ENCODE results near the gene WDR86.

The WDR86 gene

DNA sequence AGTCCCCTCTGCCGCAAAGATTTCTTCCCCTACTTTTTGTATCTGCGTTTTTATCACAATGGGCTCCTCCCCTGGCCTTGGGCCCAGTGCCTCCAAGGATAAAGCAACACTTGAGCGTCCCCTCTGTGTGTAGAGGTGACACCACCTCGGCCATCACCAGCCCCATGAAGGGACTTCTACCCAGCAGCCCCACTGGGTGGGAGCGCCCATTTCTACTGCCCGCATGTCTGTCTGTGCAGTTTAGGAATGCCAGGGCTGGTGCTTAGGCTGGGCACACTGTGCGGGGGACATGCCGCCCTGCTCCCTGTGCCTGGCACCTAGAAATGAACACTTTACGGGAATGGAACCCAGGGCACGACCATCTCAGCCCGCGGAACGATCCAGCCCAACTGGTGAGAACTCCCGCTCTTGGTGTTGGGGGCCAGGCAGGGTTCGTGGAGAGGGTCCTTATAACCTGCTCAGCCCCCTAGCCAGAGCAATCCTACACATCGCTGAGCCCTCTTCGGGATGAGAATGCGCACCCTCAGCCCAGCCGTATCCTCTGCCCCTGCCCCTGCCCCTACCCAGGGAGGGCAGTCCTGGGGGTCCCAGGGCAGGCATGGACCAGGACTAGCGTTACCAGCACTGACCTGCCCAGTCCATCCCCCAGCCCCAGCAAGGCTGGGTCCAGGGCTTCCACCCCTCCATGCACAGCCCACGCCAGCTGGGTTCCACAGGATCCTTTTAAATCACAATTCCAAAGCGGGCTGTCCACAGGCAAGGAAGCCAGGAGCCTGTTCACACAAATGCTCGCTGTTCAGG lies 17.3 kb upstream of the WDR86 start:
- DNase-seq = no peak

DNA sequence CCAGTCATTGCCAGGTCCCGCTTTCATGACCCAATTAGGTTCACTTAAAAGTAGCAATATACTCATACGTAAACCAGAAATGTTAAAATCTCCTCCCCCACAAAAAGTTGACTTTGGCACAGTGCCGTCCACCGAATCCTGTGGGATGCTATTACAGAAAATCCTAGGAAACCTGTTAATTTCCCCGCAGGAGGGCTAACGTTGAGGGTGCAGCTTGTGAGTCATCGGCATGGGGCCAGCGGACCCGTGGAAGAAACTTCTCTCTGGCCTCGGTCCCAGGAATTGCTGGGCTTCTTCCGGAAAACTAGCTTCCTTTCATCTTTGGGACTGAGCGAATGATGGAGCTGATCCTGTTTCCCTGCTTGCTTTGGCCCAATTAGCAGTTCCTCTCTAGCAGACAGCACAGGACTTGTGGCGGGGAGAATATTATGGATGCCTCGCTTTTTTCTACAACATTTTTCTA lies 16.6 kb upstream of the WDR86 start:
- no peak for DNase-seq

DNA sequence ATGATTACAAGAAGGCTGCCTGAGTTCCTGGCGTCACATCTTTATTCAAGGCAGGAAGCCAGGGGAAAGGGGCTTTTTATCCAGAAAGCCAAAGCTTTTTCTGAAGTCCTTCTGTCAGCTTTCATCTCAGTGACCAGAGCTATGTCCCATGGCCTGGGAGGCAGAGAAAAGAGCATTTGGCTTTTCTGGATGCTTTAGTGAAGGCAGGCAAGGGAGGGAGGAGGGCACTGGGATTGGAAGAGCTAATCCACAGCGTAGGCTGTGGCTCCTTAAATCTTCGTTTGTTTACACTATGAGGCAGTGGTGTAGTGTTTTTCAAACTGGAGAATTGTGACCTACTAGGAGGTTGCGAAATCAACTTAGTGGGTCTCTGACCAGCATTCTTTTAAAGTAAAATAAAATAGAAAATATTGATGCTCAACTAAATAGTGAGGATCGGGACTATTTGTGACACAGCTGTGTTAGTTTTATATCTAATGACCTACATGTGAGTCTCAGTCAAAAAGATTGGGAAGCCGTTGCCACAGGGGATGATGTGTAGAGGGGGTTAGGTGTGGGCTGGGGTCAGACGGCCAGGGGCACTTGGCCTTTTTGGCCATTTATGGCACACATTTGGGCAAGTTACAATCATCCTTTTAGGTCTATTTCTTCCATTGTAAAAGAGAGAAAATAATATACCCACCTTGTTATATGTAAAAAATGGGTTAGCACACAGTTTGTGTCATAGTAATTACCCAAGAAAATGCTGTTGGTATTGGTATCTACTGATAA lies 16.0 kb upstream of the WDR86 start:
- no peak for DNase-seq

DNA sequence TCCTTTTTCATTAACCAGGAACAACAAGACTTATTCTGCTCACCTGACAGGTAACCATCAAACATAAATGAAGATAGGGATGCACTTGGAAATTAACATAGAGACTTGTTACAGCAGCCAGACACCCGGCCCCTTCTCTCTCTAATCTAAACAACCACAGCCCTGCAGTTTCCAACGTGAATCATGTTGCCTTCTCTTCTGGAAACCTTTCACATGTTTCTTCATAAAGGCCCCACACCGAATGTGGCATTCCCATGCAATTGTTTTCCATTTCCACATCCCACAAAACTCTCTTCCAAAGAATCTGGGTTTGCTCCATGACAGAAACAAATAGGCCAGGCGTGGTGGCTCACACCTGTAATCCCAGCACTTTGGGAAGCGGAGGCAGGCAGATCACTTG lies 15.0 kb upstream of the WDR86 start:
- DNase-seq = no peak

DNA sequence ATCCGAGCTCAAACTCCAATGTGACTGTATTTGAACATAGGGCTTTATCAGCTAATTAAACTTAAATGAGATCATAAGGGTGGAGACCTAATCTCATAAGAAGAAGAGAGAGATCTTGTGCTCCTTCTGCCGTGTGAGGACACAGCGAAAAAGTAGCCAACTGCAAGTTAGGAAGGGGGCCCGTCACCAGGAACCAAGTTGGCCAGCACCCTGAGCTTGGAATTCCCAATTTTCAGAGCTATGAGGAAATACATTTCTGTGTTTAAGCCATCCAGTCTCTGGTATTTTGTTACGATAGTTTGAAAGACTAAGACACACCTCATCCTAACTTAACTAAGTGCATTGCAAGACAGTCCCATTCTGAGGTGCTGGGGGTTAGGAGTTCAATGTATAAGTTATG lies 14.1 kb upstream of the WDR86 start:
- no peak for DNase-seq

DNA sequence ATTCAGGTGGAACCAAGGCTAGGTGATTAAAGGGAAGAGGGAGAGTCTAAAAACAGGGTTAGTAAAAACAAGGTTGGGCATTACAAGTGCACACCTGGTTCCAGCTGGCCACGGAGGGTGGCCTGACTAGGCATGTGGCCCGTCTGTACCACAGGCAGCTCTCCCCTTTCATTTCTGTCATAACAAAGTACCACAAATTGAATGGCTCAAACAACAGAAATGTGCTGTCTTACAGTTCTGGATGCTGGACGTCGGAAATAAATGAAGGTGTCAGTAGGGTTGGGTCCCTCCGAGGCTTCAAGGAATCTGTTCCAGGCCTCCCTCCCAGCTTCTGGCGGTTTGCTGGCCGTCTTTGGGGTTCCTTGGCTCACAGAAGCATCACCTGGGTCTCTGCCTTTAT lies 13.4 kb upstream of the WDR86 start:
- DNase-seq = no peak

DNA sequence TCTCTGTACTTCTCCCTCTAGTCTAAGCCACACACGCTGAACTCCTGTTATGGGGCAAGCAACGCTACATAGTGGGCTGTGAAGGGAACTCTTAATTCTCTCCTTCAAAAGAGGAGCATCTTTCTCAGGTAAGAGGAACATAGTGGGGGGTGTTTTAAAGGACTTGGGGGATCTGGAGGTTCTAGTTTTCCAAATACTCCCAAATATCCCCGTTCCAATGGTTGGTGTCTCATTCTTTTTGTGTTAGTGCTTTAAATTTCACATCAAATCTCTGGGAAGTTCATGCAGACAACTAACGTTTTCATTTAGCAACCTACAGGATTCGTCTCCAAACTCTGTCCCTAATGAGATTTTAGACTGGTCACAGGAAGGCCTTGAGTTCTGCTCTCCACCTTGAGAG lies 12.4 kb upstream of the WDR86 start:
- no peak for DNase-seq

DNA sequence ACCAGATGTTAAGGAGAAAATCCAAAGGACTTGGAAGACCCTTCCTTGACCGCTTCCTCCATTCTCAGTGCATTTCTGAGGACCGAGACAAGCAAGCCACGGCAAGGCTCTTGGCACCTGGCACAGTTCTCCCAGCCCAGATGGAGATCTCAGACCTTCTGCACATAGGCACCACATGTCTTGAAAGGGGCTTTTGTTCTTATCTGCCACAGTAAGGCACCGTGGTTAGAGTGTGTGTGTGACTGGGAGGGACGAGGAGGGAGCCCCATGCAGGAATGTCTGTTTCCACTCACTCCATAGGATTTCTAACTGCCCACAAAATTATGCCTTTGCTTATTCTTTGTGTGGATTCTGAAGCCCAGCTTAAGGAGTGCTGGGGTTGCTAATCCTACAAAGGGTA lies 10.3 kb upstream of the WDR86 start:
- DNase-seq = no peak

DNA sequence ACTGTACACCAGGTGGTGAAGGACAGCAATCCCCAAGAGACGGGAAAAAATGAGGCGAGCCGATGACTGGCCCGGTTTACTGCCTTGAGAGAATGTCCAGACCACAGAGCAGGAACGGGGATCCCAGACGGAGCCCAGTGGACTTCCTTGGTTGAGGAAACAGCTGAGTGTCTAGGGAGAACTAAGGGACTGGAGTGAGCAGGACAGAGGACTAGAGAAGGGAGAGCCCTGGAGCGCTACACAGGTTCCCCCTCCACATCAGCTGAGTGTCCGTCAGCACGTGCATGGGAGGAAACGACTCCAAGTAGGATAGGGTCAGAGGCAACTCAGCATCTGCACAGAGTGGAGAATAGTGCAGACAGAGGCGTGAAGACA lies 7.1 kb upstream of the WDR86 start:
- DNase-seq = no peak

DNA sequence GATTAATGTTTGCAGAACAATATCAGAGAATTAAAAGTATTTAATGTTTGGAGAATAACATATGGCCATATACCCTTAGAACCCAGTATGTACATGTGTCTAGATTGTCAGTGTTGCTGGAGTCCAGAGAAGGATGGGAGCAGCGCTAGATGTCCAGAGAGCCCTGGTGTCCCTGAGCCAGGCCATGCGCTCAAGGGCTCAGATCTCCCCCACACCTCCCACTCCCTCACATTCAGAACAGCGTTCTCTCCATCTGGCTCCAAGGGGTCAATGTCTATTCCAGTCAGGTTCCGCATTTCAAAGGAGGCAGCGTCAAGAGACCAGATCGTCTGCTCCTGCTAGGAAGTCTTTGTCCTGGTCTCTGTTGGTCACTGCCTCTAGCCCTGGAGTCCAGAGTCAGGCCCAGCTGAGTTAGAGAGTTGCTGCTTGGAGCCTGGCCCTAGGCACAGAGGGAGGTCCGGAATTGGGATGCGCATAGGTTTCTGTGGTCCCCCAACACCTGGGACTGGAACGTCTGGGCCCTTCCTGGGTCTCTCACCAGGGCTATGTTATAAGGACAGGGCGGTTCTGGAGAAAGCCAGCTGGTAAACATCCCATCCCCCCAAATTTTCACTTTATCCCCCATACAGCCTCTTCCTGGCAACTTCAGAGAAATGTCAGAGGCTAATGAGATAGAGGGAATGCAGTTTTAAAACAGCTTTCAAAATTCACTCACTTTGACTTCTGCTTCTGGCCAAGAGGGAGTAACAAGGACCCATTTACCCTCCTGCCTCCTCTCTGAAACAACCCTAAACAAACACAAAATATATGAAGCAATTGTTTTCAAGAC lies 6.5 kb upstream of the WDR86 start:
- DNase-seq = no peak

DNA sequence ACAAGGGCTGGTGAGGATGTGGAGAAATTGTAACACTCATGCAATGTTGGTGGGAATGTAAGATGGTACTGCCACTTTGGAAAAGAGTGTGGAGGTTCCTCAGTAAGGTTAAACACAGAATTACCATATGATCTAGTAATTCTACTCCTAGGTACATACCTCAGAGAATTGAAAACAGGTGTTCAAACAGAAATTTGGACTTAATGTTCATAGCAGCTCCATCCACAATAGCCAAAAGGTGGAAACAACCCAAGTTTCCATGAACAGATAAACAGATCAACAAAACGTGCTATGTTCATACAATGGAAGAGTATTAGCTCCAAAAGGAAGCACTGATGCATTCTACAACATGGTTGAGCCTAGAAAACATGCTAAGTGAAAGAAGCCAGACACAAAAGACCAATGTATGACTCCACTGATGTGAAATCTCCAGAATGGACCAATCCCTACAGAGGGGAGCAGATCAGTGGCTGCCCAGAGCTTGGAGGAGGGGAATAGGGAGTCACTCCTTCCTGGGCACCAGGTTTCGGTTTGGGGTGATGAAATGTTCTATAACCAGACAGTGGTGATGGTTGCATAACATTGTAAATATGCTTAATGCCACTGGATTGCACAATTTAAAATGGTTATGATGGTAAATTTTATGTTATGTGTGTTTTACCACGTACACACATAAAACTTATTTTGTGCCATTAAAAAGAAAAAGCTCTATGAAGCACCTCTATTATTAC lies 5.7 kb upstream of the WDR86 start:
- peak in 1 of 2 donors; percentile 67 for DNase-seq

DNA sequence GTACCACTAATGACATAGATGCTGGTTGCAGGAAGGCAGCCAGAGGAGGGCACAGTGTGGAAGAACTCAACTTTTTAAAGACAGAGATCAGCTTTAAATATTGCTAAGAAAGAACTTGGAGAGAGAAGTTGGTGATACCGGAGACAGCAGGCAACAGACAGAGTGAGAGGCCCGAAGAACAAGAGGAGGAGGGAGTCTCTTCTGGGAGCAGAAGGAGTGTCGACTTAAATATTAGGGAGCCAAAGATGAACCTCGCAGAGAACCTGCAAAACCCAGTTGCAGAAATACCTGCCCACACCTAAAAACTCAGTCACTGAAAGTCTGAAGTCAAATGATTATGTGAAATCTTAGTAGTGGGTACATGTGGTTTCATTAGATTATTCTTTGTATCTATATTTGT lies 3.4 kb upstream of the WDR86 start:
- no peak for DNase-seq

DNA sequence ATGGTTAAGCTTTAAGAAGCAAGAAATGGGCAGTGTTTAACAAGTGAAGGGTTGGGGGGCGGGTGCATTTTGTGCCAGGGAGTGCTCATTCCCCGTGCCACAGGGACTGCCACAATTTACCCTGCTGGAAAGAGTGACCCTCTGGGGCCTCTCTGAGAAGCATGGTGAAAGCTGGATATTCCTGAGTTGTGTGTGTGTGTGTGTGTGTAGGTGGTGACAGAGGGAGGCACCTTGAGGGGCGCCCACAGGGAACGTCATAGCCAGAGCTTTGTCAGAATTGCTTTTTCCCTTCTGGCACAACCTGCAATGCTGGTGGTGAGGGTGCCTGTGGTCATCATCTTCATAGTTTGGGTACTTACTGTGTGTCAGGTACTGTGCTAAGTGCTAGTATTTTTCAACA lies 2.5 kb upstream of the WDR86 start:
- DNase-seq = no peak

DNA sequence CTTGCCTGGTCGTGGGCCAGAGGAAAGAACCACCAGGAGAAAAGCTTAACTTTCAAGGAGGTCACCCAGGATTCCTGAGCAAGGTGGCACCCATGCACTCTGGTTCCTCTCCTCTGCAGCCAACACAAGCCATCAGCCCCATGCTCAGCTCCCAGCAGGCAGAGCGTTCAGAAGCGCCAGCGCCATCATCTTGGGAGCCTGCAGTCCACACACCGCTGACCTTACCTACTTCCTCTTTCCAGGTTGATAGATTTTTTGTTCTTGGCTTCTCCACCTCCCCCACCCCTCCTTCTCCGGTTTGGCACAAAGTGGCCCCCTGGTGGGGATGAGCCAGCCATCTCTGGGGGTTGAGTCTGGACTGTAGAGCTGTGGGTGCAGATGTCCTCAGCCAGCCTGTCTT lies 1.7 kb upstream of the WDR86 start:
- no peak for DNase-seq

DNA sequence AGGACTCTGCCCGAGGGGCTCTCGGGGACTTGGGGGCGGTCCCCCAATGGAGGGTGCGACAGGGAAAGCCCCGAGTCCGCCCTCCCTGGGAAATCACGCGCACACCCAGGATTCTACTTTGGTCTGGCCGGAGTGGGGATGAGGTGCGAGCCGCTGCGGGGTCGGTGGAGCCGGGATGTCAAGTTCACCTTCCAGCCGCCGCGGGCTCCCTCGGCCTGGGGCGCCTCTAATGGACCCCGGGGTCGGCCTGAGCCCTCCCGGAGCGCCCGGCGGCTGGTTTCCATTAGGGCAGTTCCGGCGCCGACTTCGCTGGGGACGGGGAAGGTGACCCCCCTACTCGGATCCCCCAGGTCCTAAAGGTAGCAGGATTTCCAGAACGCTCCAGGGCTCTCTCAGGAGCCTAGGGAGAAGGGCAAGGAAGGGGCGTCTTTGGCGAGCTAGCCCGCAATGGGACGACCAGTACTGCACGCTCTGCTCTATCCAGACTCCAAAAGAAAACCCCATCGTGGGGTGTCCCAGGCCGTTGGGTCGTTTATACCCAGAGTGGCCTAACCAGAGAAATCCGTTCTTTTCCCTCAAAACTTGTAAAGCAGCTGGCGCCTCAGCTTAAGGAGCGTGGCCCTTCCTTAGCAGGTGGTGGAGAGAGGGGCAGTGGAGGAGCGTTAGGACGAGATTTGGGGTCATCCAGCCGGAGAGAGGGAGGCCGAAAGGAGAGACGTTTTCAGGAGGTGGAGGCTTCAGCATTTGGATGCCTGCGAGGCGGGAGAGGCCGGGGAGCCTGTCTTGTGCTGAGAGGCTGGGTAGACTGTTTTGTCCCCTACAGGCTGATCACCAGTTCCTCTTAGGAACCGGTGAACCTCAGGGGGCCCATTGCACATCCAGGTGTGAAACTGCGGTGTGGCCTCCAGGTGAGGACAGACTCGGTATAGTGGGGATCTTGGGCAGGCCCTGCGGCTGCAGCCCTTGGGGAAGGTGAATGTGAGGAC lies 860 bp upstream of the WDR86 start:
- peak; percentile 38 to 57 for DNase-seq

DNA sequence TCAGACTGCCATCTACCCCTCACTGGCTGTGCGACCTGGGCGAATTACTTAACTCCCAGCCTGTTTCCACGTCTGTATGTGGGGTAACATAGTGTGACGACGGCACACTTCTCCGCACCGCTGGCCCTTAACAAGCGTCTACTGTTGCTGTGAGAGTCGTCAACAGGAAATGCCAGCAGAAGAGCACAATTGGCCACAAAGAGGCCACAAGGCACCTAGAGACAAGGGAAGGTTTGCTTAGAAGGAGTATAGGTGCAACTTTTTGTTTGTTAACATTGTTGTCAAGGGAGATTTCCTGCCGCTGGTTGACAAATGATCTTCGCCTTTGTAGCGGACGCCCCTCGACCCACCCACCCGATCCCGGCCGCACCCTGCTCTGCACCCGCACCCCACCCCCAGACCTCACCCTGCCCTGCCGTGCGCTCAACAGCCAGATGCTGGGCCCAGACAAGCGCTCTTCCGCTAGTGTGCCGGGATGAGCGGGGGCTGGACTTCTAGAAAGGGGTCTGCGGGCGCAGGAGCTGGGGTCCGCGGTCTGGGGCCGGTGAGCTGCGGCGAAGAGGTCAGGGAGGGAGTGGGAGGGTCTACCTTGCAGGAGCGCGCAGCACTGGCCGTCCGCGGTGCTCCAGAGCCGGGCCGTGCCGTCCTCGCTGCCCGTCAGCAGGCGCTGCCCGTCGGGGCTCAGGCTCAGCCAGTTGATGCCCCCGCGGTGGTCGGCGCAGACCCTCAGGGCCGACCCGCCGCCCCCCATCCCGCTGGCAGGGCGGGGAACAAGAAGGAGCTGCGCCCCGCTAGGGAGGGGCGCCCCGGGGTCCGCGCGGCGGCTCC lies 785 bp downstream of the WDR86 start:
- peak; percentile 80 to 90 for DNase-seq

DNA sequence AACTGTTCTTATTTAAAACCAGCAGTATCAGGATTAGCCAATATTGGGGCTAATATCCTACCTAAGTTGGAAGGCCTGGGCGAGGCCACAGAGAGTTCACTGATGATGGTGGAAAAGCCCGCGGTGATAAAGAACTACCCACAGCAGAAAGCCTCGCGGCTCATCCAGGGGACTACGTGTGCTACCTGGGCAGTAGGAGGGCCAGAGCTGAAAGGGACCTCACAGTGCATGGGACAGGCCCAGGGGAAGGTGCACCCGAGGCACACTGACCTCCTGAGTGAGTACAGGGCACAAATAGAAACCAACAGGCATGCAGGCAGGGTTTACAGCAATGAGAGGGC lies 1.4 kb downstream of the WDR86 start:
- DNase-seq = no peak

DNA sequence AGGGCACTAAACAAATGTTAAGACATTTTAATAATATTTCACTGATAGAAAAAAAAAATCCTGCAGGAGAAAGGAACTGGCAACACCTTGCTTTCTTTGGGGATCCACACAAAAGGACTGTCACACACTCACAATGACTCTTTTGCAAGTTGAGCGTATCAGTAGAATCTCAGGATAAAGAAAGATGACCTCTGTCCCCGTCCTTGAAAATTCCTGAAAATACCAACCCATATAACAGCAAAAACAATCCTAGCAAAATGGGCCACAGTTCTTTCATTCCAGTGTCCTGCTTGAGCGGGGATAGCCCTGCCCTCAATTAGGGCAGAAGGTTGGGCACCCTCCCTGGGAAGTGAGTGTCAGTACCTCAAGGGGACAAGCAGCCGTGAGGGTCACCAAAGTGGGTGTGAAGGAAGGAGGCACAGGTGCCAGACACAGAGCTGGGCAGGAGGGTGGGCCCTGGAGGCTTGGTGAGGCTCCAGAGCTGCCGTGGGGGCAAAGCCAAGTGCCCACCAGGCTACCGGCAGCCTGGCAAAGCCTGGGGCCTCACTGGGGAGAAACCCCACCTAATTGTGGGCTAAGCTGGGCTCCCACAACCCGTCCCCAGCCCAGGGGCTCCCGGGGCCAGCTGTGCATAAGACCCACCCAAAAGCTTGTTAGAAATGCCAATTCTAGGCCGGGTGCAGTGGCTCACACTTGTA lies 2.8 kb downstream of the WDR86 start:
- DNase-seq = no peak

DNA sequence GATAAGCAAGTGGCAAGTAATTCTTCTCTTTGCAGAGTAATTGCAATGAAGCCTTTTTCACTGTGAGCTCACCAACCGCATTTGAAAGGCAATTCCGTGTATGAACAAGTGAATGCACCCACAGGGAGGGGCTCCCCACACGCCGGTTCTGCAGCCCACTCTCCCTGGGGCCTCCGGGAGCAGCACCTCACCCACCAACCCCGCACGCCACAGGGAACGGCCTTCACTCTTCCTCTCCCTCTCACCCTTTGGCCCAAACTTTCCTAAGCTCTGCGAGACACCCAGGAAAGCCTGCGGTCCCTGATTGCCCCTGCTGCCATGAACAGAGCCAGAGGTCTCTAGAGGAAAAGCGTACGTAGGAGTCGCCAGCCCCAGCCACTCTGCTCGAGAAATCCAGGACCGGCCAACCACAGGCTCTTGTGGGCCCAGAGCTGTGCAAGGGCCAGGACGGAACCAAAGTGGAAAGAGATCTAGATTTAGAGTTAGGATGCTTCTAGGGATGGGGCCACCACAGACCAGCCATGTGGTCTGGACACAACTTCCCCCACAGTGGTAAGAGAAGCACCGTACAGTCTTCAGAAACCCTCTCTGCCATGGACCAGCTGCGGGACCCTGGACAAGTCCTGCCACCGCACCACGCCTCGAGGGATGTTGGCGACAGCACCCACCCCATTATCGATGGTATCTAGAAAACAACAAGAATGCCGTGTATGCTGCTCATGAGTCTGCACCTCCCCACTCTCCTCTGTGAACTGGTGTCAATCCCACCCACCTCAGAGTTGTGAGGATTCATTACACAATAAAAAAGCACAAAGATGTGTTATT lies 3.6 kb downstream of the WDR86 start:
- DNase-seq = no peak

Measured in CD4-positive, alpha-beta T cell treated with Interferon alpha-2 for 1 hour (primary cell).